Ishikawa (cell line): ENCODE data around the gene FBXO31.

ENCODE experiments used
- CEBPB ChIP-seq: IDR thresholded peaks from 2 replicates; pipeline ENCODE4 v1.6.1; 2012
- CREB1 ChIP-seq: IDR thresholded peaks from 2 replicates; pipeline ENCODE4 v1.6.1; 2012; ENCODE audit warnings: low read depth
- EGR1 ChIP-seq: IDR thresholded peaks from 2 replicates; pipeline ENCODE4 v1.6.1; 2012
- EP300 ChIP-seq: IDR thresholded peaks from 2 replicates; pipeline ENCODE4 v1.6.1; 2012; ENCODE audit warnings: borderline replicate concordance
- FOXM1 ChIP-seq: IDR thresholded peaks from 2 replicates; pipeline ENCODE4 v1.6.1; 2012; ENCODE audit warnings: low read depth, borderline replicate concordance
- MAX ChIP-seq: IDR thresholded peaks from 2 replicates; pipeline ENCODE4 v1.6.1; 2012
- NFIC ChIP-seq: IDR thresholded peaks from 2 replicates; pipeline ENCODE4 v1.6.1; 2012
- RAD21 ChIP-seq: IDR thresholded peaks from 2 replicates; pipeline ENCODE4 v1.6.1; 2012; ENCODE audit warnings: low read depth
- REST ChIP-seq: IDR thresholded peaks from 2 replicates; pipeline ENCODE4 v1.6.1; 2012; ENCODE audit warnings: low read depth, mild to moderate bottlenecking
- TAF1 ChIP-seq: IDR thresholded peaks from 2 replicates; pipeline ENCODE4 v1.6.1; 2012; ENCODE audit warnings: low read depth, mild to moderate bottlenecking
- TCF12 ChIP-seq: IDR thresholded peaks from 2 replicates; pipeline ENCODE4 v1.6.1; 2012; ENCODE audit warnings: low read depth
- TEAD4 ChIP-seq: IDR thresholded peaks from 2 replicates; pipeline ENCODE4 v1.6.1; 2012
- YY1 ChIP-seq: IDR thresholded peaks from 2 replicates; pipeline ENCODE4 v1.6.1; 2012; ENCODE audit warnings: low read depth
- ZBTB7A ChIP-seq: IDR thresholded peaks from 2 replicates; pipeline ENCODE4 v1.6.1; 2012; ENCODE audit warnings: low read depth

GRCh38 chr16:87305505-87306391, 77.8 kb downstream of the FBXO31 start:
- TF ChIP-seq TAF1 (no peak), RAD21 (no peak), EP300 (no peak), MAX (no peak), CEBPB (no peak), FOXM1 (no peak), YY1 (no peak), TEAD4 (no peak), NFIC (no peak), EGR1 (no peak), REST (no peak), TCF12 (no peak), ZBTB7A (no peak), CREB1 (no peak)
